GM12891 (cell line): ENCODE data around the gene IFT52.

Source experiments
- PAX5 ChIP-seq: IDR thresholded peaks from 2 replicates; pipeline ENCODE4 v1.6.1; 2011; ENCODE audit warnings: low read length, moderate library complexity, mild to moderate bottlenecking; ENCODE audit not compliant: insufficient read depth, severe bottlenecking
- POLR2A ChIP-seq: IDR thresholded peaks from 2 replicates; pipeline ENCODE4 v1.6.1; 2011; ENCODE audit warnings: low read depth, low read length, control low read depth
- POLR2AphosphoS5 ChIP-seq: IDR thresholded peaks from 2 replicates; pipeline ENCODE4 v1.6.1; 2011; ENCODE audit warnings: low read depth, low read length, control low read depth
- POU2F2 ChIP-seq: IDR thresholded peaks from 2 replicates; pipeline ENCODE4 v1.6.1; 2011; ENCODE audit warnings: low read depth, mild to moderate bottlenecking, control low read depth, low read length, moderate library complexity
- TAF1 ChIP-seq: IDR thresholded peaks from 2 replicates; pipeline ENCODE4 v1.6.1; 2011; ENCODE audit warnings: low read depth, low read length, control low read depth

- TF ChIP-seq POLR2AphosphoS5 (no peak), POLR2A (no peak), TAF1 (no peak), PAX5 (no peak), POU2F2 (no peak)
Observed at GRCh38 chr20:43695571-43695970, 104.8 kb downstream of the IFT52 start.
